ENCODE results near the gene SMPD2.

- no peak for TF ChIP-seq FOXK1 (CRISPR knock-in tag; IDR thresholded peaks at IDR 0.05; ENCODE audit: borderline replicate concordance)
- TF ChIP-seq, protein P1, sequence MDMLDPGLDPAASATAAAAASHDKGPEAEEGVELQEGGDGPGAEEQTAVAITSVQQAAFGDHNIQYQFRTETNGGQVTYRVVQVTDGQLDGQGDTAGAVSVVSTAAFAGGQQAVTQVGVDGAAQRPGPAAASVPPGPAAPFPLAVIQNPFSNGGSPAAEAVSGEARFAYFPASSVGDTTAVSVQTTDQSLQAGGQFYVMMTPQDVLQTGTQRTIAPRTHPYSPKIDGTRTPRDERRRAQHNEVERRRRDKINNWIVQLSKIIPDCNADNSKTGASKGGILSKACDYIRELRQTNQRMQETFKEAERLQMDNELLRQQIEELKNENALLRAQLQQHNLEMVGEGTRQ (CRISPR knock-in tag; IDR thresholded peaks at IDR 0.05), result no peak
- no peak for TF ChIP-seq POLR2A (conservative IDR thresholded peaks at IDR 0.05)
- TF ChIP-seq REST (IDR thresholded peaks at IDR 0.05; ENCODE audit: borderline replicate concordance), result no peak
- TF ChIP-seq REST (CRISPR knock-in tag; IDR thresholded peaks at IDR 0.05; ENCODE audit: low read depth), result no peak
- no peak for TF ChIP-seq ZBTB34 (CRISPR knock-in tag; IDR thresholded peaks at IDR 0.05)
- TF ChIP-seq ZBTB7A (IDR thresholded peaks at IDR 0.05; ENCODE audit: borderline replicate concordance, control insufficient read depth, low read depth, low read length), result no peak
- TF ChIP-seq, protein P2, sequence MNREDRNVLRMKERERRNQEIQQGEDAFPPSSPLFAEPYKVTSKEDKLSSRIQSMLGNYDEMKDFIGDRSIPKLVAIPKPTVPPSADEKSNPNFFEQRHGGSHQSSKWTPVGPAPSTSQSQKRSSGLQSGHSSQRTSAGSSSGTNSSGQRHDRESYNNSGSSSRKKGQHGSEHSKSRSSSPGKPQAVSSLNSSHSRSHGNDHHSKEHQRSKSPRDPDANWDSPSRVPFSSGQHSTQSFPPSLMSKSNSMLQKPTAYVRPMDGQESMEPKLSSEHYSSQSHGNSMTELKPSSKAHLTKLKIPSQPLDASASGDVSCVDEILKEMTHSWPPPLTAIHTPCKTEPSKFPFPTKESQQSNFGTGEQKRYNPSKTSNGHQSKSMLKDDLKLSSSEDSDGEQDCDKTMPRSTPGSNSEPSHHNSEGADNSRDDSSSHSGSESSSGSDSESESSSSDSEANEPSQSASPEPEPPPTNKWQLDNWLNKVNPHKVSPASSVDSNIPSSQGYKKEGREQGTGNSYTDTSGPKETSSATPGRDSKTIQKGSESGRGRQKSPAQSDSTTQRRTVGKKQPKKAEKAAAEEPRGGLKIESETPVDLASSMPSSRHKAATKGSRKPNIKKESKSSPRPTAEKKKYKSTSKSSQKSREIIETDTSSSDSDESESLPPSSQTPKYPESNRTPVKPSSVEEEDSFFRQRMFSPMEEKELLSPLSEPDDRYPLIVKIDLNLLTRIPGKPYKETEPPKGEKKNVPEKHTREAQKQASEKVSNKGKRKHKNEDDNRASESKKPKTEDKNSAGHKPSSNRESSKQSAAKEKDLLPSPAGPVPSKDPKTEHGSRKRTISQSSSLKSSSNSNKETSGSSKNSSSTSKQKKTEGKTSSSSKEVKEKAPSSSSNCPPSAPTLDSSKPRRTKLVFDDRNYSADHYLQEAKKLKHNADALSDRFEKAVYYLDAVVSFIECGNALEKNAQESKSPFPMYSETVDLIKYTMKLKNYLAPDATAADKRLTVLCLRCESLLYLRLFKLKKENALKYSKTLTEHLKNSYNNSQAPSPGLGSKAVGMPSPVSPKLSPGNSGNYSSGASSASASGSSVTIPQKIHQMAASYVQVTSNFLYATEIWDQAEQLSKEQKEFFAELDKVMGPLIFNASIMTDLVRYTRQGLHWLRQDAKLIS (CRISPR knock-in tag; IDR thresholded peaks at IDR 0.05), result no peak
- TF ChIP-seq SETDB1 (IDR thresholded peaks at IDR 0.05; ENCODE audit: low read length), result no peak
These were observed 19.8 kb upstream of the SMPD2 start for GRCh38 chr6:109420751-109421150.
